Measurements from ENCODE around the gene POLH.
"Not testable (repeated sequence)": the region's sequence is repeated elsewhere in the genome, so short reads cannot be mapped to it uniquely, and the experiment has no call there.

POLH gene

GRCh38 chr6:43634702-43635303 is 58.8 kb downstream of the POLH start:
- no peak for DNase-seq

GRCh38 chr6:43635387-43636307 is 59.7 kb downstream of the POLH start, which contains the start of gene MAD2L1BP:
MAD2L1BP (plus strand) TSS chr6:43635840; CDS start chr6:43635876, 36 bp downstream.
- DNase-seq, result peak; percentile 69

- peak; percentile 1 for DNase-seq
Observed at GRCh38 chr6:43636308-43636659, 60.3 kb downstream of the POLH start.

DNA sequence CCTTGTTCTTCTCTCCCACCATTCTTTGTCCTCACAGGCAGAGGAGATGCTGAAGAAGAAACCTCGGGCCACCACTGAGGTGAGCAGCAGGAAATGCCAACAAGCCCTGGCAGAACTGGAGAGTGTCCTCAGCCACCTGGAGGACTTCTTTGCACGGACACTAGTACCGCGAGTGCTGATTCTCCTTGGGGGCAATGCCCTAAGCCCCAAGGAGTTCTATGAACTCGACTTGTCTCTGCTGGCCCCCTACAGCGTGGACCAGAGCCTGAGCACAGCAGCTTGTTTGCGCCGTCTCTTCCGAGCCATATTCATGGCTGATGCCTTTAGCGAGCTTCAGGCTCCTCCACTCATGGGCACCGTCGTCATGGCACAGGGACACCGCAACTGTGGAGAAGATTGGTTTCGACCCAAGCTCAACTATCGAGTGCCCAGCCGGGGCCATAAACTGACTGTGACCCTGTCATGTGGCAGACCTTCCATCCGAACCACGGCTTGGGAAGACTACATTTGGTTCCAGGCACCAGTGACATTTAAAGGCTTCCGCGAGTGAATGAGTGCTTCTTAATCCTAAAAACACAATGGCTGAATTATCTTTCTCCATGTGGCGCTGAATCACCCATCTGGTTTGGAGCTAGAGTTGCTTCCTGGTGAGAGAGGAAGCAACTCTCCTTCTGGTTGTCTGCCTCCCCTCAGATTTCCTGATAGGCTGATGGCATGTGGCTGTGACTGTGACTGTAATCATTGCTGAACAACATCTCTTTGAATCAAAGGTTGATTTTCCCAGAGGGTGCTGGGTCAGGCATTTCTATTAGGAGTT is 64.2 kb downstream of the POLH start:
- DNase-seq, result no peak

GRCh38 chr6:43644940-43645612 is 69.1 kb downstream of the POLH start, which contains the start of gene RSPH9:
RSPH9 (plus strand) TSS chr6:43645036; CDS start chr6:43645099, 63 bp downstream.
- no peak for DNase-seq

GRCh38 chr6:43645613-43645964 is 69.6 kb downstream of the POLH start:
- peak; percentile 34 for DNase-seq

DNA sequence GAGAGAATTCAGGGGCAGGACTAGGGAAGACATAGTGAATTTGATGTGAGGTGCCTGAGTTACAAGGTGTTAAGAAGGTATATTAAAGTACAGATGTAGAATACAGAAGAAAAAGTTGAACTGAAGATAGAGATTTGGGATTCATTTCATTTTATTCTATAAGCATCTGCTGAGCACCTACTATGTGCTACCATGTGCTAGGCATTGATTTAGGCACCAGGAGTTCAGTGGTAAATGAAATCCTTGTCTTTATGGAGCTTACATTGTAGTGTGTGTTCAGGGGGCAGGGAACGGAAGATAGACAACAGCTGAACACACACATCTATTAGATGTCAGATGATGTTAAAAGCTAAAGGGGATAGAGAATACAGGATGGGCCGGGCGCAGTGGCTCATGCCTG is 71.6 kb downstream of the POLH start:
- no peak for DNase-seq

- DNase-seq, result no peak
Observed at GRCh38 chr6:43648248-43648647, 72.3 kb downstream of the POLH start.

DNA sequence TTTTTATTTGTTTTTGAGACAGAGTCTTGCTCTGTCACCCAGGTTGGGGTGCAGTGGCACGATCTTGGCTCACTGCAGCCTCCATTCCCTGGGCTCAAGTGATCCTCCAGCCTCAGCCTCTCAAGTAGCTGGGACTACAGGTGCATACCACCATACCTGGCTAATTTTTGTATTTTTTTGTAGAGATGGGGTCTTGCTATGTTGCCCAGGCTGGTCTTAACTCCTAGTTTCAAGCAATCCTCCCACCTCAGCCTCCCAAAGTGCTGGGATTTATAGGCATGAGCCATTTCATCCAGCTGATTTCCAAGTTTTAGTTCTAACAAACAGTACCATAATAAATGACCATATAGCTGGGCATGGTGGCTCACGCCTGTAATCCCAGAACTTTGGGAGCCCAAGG is 76.8 kb downstream of the POLH start:
- not testable (repeated sequence) for DNase-seq

DNA sequence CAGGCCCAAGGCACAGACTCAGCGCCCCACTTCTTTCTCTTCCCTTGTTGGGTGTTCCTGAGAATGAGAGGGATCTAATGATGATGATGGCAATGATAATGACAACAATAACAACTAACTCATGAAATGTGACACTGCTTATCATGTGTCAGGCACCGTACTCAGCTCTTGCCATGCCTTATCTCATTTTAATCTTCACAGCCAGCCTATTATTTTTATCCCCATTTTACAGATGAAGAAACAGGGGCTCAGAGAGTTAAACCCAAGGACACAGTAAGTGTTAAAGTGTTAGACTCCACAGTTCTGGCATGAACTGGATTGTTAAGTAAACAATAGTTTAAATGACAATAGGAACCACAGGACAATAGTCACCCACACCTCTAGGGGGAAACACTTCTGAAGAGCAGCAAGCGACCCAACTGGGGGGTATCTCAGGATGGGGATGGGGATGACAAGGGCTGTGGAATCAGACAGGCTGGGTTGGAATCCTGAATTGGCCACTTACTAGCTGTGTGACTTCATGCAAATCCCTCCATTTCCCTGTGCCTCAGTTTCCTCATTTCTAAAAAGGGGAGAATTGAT is 81.3 kb downstream of the POLH start:
- no peak for DNase-seq

DNA sequence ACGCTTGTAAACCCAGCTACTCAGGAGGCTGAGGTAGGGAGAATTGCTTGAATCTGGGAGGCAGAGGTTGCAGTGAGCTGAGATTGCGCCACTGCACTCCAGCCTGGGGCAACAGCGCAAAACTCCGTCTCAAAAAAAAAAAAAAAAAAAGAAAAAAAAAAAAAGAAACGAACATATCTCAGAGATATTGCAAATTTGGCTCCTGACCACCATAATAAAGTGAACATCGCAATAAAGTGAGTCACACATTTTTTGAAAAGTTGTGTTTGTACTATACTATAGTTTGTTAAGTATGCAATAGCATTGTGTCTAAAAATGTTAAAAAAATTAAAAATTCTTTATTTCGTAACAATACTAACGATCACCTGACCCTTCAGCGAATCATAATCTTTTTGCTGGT is 82.2 kb downstream of the POLH start:
- DNase-seq, result no peak

- DNase-seq, result not testable (repeated sequence)
Observed at GRCh38 chr6:43662948-43663347, 87.0 kb downstream of the POLH start.
